ELR (cell line): ENCODE data around the gene SCGB1C1.
A peak's percentile ranks its signal among the peaks of the same experiment; 100 is the strongest.

Source experiments
- DNase-seq: peaks from one replicate; pipeline ENCODE4 v3.0.0-alpha.2; 2015; ENCODE audit warnings: low read depth

Gene SCGB1C1

GRCh38 chr11:205221-206001 lies 12.5 kb downstream of the SCGB1C1 start:
- DNase-seq: no peak

DNA sequence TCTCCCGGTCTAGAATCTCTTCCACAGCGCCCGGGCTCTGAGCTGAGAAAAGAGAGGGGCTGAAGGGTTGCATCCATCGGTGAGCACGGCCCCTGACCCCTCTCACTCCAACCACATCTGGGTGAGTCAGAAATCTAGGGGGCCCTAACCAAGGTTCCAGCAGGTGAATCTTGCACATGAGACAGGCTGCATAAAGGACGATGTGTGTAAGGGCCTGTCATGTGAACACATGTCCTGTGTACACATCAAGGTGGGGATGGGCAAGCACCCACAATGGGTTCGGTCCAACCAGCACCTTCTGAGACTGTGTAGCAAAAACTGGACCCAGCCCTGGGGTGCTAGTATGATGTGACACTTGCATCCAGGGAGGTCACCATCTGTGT lies 13.1 kb downstream of the SCGB1C1 start:
- no peak for DNase-seq

GRCh38 chr11:206526-207207 lies 13.8 kb downstream of the SCGB1C1 start:
- DNase-seq: peak; percentile 38

DNA sequence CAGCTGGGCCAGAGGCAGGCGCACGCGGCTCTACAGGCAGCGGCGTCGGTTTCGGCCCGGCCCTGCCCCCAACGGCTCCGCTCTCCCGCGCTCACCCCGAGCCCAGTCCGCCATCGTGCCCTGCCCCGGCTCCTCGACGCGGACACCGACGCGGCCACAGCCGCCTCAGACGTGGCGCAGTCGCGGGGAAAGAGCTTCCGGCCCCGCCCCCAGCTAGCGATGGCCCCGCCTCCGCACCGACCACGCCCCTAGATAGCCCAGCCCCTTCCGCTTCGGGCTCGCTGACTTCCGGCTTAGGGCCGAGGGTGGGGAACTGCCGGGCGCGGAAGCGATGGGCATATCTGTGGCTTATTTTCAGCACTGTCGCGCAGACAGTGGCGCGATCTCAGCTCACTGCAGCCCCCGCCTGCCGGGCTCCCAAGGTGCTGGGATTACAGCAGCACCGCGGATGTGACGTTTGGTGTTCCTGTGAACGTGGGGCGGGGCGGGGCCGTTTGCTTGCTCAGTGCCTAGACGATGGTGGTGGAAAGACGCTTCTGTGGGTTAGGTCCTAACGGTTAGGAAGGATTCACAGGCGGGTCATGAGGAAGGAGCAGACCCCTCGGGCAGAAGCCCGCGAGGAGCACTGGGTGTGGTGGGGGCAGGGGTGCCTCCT lies 14.5 kb downstream of the SCGB1C1 start, which contains the start of the genes BET1L and RIC8A:
BET1L (minus strand) TSS at position 192 of the 655 bp plus-strand sequence; CDS start at position 114, 78 bp downstream.
RIC8A (plus strand) TSS at position 501 of the 655 bp plus-strand sequence. CDS start 1,147 bp downstream, outside the sequence.
- DNase-seq: peak; percentile 99

DNA sequence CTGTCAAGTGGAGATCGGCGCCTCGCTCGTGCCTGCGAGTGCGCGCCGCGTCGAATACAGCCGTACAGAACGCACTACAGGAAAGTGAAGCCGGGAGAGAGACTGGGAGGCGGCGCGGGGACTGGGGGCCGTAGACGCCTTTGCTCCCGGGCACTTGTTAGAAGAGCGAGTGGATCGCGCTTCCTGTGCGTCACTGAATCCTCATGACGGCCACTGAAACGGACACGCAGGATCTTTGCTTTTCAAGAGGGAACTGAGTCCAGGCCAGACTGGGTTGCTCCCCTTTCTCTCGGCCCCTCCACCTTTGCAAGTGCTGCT lies 14.9 kb downstream of the SCGB1C1 start:
- DNase-seq: peak; percentile 73

- DNase-seq: peak; percentile 83
Measured at GRCh38 chr11:208181-208916, 15.5 kb downstream of the SCGB1C1 start.

DNA sequence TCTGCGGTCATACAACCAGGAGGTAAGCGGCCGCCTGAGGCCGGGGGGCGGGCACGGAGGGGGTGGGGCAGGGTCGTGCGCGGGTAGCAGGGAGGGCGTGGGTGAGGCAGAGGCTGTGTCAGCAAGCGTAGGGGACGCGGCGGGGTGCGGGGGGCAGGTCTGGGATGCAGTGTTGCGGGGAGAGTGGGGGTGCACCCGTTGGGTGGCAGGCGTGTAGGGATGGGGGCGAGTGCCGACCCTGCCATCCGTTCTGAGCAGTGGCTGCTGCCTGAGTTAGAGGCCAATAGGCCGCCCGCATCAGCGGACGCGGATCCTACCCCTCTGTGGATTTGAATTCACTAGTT lies 16.0 kb downstream of the SCGB1C1 start:
- DNase-seq: peak; percentile 34

GRCh38 chr11:209275-210121 lies 16.6 kb downstream of the SCGB1C1 start:
- DNase-seq: peak; percentile 50

DNA sequence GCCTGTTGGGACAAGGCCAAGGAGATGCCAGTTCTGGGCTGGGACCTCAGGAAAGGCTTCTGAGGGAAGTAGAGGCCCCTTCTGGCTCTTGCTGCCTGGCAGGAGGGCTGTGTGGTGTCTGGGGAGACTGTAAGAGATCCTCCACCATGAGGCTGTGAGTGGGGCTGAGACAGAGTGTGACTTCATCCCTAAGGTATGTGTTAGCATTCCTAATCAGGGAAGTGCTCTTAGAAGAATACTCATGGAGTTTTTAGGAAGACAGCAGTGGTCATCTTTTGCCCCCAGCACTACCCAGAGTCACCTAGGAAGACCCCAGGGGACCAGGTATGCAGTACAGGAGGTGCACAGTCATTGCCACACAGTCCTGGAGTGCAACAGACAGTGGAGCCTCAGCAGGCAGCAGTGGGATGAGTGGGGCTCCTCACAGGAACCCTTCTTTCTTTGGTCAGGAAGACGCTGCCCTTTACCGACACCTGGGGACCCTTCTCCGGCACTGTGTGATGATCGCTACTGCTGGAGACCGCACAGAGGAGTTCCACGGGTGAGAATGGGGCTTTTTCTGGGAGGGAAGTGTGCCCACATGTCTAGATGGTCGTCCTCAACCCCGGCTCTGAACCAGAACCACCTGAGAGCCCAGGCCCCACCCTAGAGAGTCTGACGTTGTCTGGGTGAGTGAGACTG lies 17.4 kb downstream of the SCGB1C1 start:
- DNase-seq: peak; percentile 94

GRCh38 chr11:210803-211180 lies 17.9 kb downstream of the SCGB1C1 start:
- no peak for DNase-seq

GRCh38 chr11:211295-211694 lies 18.4 kb downstream of the SCGB1C1 start:
- no peak for DNase-seq

DNA sequence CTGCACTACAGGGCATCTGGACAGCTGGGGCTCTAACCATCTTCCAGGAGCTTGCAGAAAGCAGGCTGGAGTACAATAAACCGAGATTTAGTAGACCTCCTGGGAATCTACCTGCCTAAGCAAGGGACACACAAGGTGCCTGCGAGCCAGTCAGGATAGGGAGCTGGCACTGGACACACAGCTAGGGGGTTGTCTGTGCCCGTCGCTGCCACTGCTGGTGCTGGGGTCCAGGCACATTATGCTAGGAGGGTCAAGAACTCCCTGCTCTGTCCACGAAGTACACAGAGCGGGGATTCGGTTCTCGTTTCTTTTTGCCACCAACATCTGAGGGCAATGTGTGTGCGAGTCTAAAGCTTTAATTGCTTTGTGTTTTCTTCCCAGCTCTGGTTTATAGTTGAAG lies 18.9 kb downstream of the SCGB1C1 start:
- DNase-seq: no peak

GRCh38 chr11:212150-213100 lies 19.5 kb downstream of the SCGB1C1 start:
- no peak for DNase-seq

DNA sequence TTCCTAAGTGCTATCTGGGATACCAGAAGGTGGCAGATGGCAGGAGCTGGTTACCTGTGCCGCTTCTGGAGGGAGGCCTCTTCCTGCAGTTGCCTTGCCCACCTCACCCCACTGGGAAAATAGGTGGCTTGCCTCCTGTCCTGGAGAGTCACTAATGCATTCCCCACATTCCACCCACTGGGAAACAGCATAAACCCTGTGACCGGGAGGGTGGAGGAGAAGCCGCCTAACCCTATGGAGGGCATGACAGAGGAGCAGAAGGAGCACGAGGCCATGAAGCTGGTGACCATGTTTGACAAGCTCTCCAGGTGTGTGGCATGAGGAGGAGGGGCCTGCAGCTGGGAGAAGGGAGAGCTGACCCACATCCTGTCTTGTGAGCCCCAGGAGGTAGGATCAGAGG lies 20.2 kb downstream of the SCGB1C1 start:
- no peak for DNase-seq

DNA sequence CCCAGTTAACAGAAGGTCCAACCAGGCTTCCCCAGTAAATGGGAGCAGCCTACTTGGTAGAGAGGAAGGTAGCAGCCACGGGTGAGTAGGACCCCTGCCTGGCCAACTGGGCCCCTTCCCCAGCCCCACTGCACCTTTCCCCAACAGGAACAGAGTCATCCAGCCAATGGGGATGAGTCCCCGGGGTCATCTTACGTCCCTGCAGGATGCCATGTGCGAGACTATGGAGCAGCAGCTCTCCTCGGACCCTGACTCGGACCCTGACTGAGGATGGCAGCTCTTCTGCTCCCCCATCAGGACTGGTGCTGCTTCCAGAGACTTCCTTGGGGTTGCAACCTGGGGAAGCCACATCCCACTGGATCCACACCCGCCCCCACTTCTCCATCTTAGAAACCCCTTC lies 21.2 kb downstream of the SCGB1C1 start:
- DNase-seq: no peak

- DNase-seq: peak; percentile 19
Measured at GRCh38 chr11:215581-216037, 22.7 kb downstream of the SCGB1C1 start.

GRCh38 chr11:216081-216974 lies 23.4 kb downstream of the SCGB1C1 start:
- no peak for DNase-seq

- DNase-seq: peak; percentile 12
Measured at GRCh38 chr11:217704-218103, 24.8 kb downstream of the SCGB1C1 start.
